HepG2 (cell line): ENCODE measurements around the gene STIM2. TPM values are rescaled to one million over a fixed set of nuclear protein-coding genes. Genes with fewer than 3 reads are reported as not detected.

ENCODE experiments used
- ATAC-seq: fragments of 200-7000 bp; cut with Tn5 transposase; 3 replicates; pipeline ENCODE4 v1.9.1; 2020; ENCODE audit warnings: mild to moderate bottlenecking, moderate library complexity
- BruUV-seq: library from RNA; stranded (reverse); fragments of 400-500 nt; replicated peaks from 2 replicates; lab custom pipeline; 2021; lab: Mats Ljungman, UMichigan
- CTCF ChIA-PET: fragments of 300-600 bp; formaldehyde crosslinking; extraction: SDS; loops from one replicate; lab custom pipeline; 2021; ENCODE audit warnings: low total read pairs, inconsistent platforms, low intra/inter-chr PET ratio; lab: Yijun Ruan, JAX
- POLR2A ChIA-PET: fragments of 350-600 bp; sonication (Branson Sonifier 250); formaldehyde crosslinking; loops from one replicate; lab custom pipeline; 2020; ENCODE audit warnings: antibody characterized with exemption, inconsistent platforms; lab: Yijun Ruan, JAX
- DNase-seq: peaks from one replicate; pipeline ENCODE4 v3.0.0-alpha.2; 2015; ENCODE audit warnings: low spot score
- FAIRE-seq: peaks from 3 replicates; lab custom pipeline; 2011; peaks lifted over from hg19 to GRCh38; lab: Jason Lieb, UNC
- H2AFZ ChIP-seq: one replicate; pipeline ENCODE4 v1.6.1; 2011; ENCODE audit warnings: low read length, inconsistent platforms
- H3K27ac ChIP-seq: fragments of 300-600 bp; 3 replicates; pipeline ENCODE4 v1.8.0; 2011; ENCODE audit warnings: mixed run types, mild to moderate bottlenecking, mixed read lengths, low read length, inconsistent platforms; ENCODE audit not compliant: insufficient read depth; ENCODE audit errors: extremely low read length
- H3K27me3 ChIP-seq, 2 experiments: fragments of 200-600 bp in 1 of 2; 2 replicates in 1 of 2; 3 replicates in 1 of 2; pipeline versions ENCODE4 v1.6.0 to v1.8.0; 2011; ENCODE audit warnings: low read length in 2 of 2, mild to moderate bottlenecking in 2 of 2, moderate library complexity in 2 of 2, inconsistent platforms in 1 of 2; ENCODE audit not compliant: insufficient read depth in 2 of 2, control insufficient read depth in 1 of 2
- H3K36me3 ChIP-seq, 2 experiments: fragments of 200-600 bp in 1 of 2; replicated peaks in 1 of 2; 2 replicates in 1 of 2; 3 replicates in 1 of 2; pipeline versions ENCODE4 v1.5.1 to v1.8.0; 2011; ENCODE audit warnings: low read length in 2 of 2, inconsistent platforms in 1 of 2; ENCODE audit not compliant: insufficient read depth in 2 of 2, control insufficient read depth in 1 of 2
- H3K4me1 ChIP-seq: 2 replicates; pipeline ENCODE4 v1.5.1; 2012; ENCODE audit warnings: low read length, inconsistent platforms; ENCODE audit not compliant: insufficient read depth
- H3K4me2 ChIP-seq: 2 replicates; pipeline ENCODE4 v1.6.0; 2011; ENCODE audit warnings: low read depth, low read length, inconsistent platforms
- H3K4me3 ChIP-seq, 3 experiments: fragments of 200-600 bp in 1 of 3; sonication (generic), shearing (Covaris generic) in 1 of 3; replicated peaks in 1 of 3; 2 replicates each; pipeline ENCODE4 v1.5.1; 2011 to 2016; ENCODE audit warnings: low read length in 3 of 3, inconsistent platforms in 2 of 3, low read depth in 2 of 3, mild to moderate bottlenecking in 2 of 3, control low read depth in 1 of 3, mixed read lengths in 1 of 3; ENCODE audit not compliant: insufficient read depth in 1 of 3
- H3K79me2 ChIP-seq: one replicate; pipeline ENCODE4 v1.6.1; 2011; ENCODE audit warnings: low read length, inconsistent platforms; ENCODE audit not compliant: insufficient read depth
- H3K9ac ChIP-seq: 2 replicates; pipeline ENCODE4 v1.6.0; 2011; ENCODE audit warnings: mild to moderate bottlenecking, low read depth, low read length, inconsistent platforms; ENCODE audit not compliant: insufficient read depth
- H3K9me3 ChIP-seq: 2 replicates; pipeline ENCODE4 v1.5.1; 2012; ENCODE audit warnings: mild to moderate bottlenecking, low read length
- H4K20me1 ChIP-seq: 2 replicates; pipeline ENCODE4 v1.6.0; 2011; ENCODE audit warnings: inconsistent platforms, mild to moderate bottlenecking, low read length, moderate library complexity; ENCODE audit not compliant: insufficient read depth
- AHDC1 ChIP-seq: sonication (generic); formaldehyde crosslinking; IDR thresholded peaks from 2 replicates; pipeline ENCODE4 v1.5.1; 2020; ENCODE audit warnings: mild to moderate bottlenecking, missing genetic modification reagents, borderline replicate concordance
- JUNB ChIP-seq: sonication (generic); formaldehyde crosslinking; IDR thresholded peaks from 2 replicates; pipeline ENCODE4 v1.8.0; 2022; ENCODE audit warnings: missing genetic modification reagents, mild to moderate bottlenecking, borderline replicate concordance
- MATR3 ChIP-seq: sonication (generic); formaldehyde crosslinking; IDR thresholded peaks from 2 replicates; pipeline ENCODE4 v1.4.0; 2020; ENCODE audit warnings: missing genetic modification reagents
- PITX1 ChIP-seq: sonication (generic); formaldehyde crosslinking; IDR thresholded peaks from 2 replicates; pipeline ENCODE4 v1.5.1; 2020; ENCODE audit warnings: mild to moderate bottlenecking, missing genetic modification reagents
- PRMT3 ChIP-seq: sonication (generic); formaldehyde crosslinking; IDR thresholded peaks from 2 replicates; pipeline ENCODE4 v1.8.1; 2022; ENCODE audit warnings: low read depth, mild to moderate bottlenecking, moderate library complexity, missing genetic modification reagents, borderline replicate concordance
- RBM22 ChIP-seq: fragments of 200-400 bp; formaldehyde crosslinking; optimal IDR thresholded peaks from 2 replicates; pipeline ENCODE3; 2017; ENCODE audit warnings: mild to moderate bottlenecking, low read length, moderate library complexity
- ZNF329 ChIP-seq: sonication (generic); formaldehyde crosslinking; IDR thresholded peaks from 2 replicates; pipeline ENCODE4 v1.9.0; 2021; ENCODE audit warnings: low read depth, mild to moderate bottlenecking, missing genetic modification reagents
- ZNF567 ChIP-seq: sonication (generic); formaldehyde crosslinking; IDR thresholded peaks from 2 replicates; pipeline ENCODE4 v1.8.1; 2023; ENCODE audit warnings: mild to moderate bottlenecking, missing genetic modification reagents, borderline replicate concordance
- ZNF709 ChIP-seq: sonication (generic); formaldehyde crosslinking; IDR thresholded peaks from 2 replicates; pipeline ENCODE4 v1.5.0; 2020; ENCODE audit warnings: mild to moderate bottlenecking, missing genetic modification reagents
- ZNF891 ChIP-seq: sonication (generic); formaldehyde crosslinking; IDR thresholded peaks from 2 replicates; pipeline ENCODE4 v1.5.0; 2020; ENCODE audit warnings: mild to moderate bottlenecking, missing genetic modification reagents
- WGBS: methylation state at CpG from one replicate; pipeline ENCODE4 v1.1.6; 2017; ENCODE audit warnings: low lambda C conversion rate; 5-methylcytosine and 5-hydroxymethylcytosine counted together
- in situ Hi-C: cut with HindIII; loops from 2 replicates; pipeline ENCODE4 v1.10.0; 2017; ENCODE audit warnings: low pct_unique_long_range_greater_than_20kb; ENCODE audit not compliant: extremely low pct_ligation_motif_present
- intact Hi-C: fragments of 100-400 bp; cut with micrococcal nuclease; formaldehyde crosslinking; loops from one replicate; pipeline ENCODE4 v1.10.0; 2022; ENCODE audit not compliant: unreplicated experiment
- polyA plus RNA-seq, 8 experiments: library from polyadenylated mRNA; depleted of rRNA in 3 of 8; stranded (reverse) in 7 of 8; unstranded in 1 of 8; fragments of >200 nt; fragmentation: Illumina TruSeq in 4 of 8; extraction: Trizol in 4 of 8; gene quantifications; 2 replicates each; pipeline versions ENCODE4 v1.2.1 to v1.2.3, GENCODE V29; 2011 to 2016; ENCODE audit warnings: low read depth in 4 of 8, missing spikeins in 1 of 8, mixed read lengths in 1 of 8; ENCODE audit not compliant: insufficient read depth in 1 of 8
- total RNA-seq, 5 experiments: library from RNA; depleted of rRNA; stranded (reverse); fragments of >200 nt; fragmentation: Illumina TruSeq; extraction: Trizol; gene quantifications; 2 replicates each; pipeline ENCODE4 v1.2.3, GENCODE V29; 2016; ENCODE audit warnings: low read depth in 1 of 5

STIM2 gene
- total and polyA plus RNA-seq, 2 of the 13 experiments (the other 11 are each of a cell fraction or from before 2014, with no cell fraction given), result 19.3 to 19.4 TPM

DNA sequence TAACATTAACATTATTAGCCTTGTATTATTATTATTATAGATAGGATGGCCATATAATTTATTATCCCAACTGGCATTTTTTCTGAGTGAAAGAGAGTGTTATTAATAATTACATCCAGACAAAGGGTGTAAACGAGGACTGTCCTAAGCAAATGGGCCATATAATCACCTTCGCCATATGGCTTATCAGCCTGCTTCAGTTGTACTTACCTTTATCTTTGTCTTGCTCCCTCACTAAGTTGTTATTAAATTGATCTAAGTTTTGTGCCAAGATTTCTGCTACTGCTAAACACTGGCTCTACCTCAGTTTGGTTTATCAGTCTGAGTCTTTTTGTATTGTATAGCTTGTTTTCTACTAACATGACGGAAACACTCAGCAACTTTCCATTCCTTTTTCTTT, 76.9 kb downstream of the STIM2 start (continued):
- TF ChIP-seq PRMT3 (CRISPR knock-in tag) (no peak), ZNF567 (no peak), AHDC1 (CRISPR knock-in tag) (no peak), JUNB (no peak), PITX1 (no peak), MATR3 (CRISPR knock-in tag) (no peak), ZNF709 (no peak), RBM22 (no peak), ZNF891 (CRISPR knock-in tag) (no peak)
- TF ChIP-seq, all 625 proteins: peak for 0

DNA sequence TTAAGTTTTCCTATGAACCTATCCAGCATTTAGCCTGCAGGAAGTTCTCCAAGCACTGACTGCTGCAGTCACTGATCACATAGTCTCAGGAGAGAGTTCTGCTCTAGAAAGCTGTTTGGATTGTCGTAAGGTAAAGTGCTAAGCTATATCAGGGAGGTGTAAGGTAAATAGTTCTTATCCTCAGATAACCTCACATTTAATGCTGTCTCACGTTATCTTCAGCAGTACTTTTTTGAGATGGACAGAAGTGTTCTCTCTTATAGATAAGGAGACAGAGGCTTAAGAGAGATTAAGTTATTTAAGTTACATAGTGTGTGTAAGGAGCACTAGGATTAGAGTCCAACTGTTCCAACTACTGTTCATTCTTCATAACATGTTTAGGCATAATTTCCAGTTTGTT, 77.9 kb downstream of the STIM2 start:
- Histone ChIP-seq H3K4me2 (no peak overlapping the region), H3K79me2 (no peaks in the 10 kb centered on the region), H3K9me3 (no peaks in the 10 kb centered on the region), H3K4me3 (no peak overlapping the region), H4K20me1 (no peaks in the 10 kb centered on the region), H3K4me1 (peaks cover 13% of the 10 kb centered on the region), H2AFZ (no peak overlapping the region), H3K9ac (no peak overlapping the region), H3K36me3 (no peaks in the 10 kb centered on the region), H3K27ac (no peak overlapping the region), H3K27me3 (no peaks in the 10 kb centered on the region)
- ATAC-seq (no peak), DNase-seq (no peak), FAIRE-seq (no peak)
- no TSS peak for BruUV-seq
- in situ Hi-C loops (no loop called here), intact Hi-C loops (no loop called here)
- 91% methylated on average over 2 of the region's 2 CpGs for WGBS
- ChIA-PET POLR2A (no interaction called here), CTCF (no interaction called here)
- TF ChIP-seq ZNF329 (CRISPR knock-in tag), result no peak
